Ishikawa (cell line): ENCODE measurements around the gene PIMREG.

Experiments used
- CREB1 ChIP-seq: IDR thresholded peaks from 2 replicates; pipeline ENCODE4 v1.6.1; 2012; ENCODE audit warnings: low read depth
- EGR1 ChIP-seq: IDR thresholded peaks from 2 replicates; pipeline ENCODE4 v1.6.1; 2012
- EP300 ChIP-seq: IDR thresholded peaks from 2 replicates; pipeline ENCODE4 v1.6.1; 2012; ENCODE audit warnings: borderline replicate concordance
- MAX ChIP-seq: IDR thresholded peaks from 2 replicates; pipeline ENCODE4 v1.6.1; 2012
- NFIC ChIP-seq: IDR thresholded peaks from 2 replicates; pipeline ENCODE4 v1.6.1; 2012
- REST ChIP-seq: IDR thresholded peaks from 2 replicates; pipeline ENCODE4 v1.6.1; 2012; ENCODE audit warnings: low read depth, mild to moderate bottlenecking
- TAF1 ChIP-seq: IDR thresholded peaks from 2 replicates; pipeline ENCODE4 v1.6.1; 2012; ENCODE audit warnings: low read depth, mild to moderate bottlenecking
- TEAD4 ChIP-seq: IDR thresholded peaks from 2 replicates; pipeline ENCODE4 v1.6.1; 2012
- YY1 ChIP-seq: IDR thresholded peaks from 2 replicates; pipeline ENCODE4 v1.6.1; 2012; ENCODE audit warnings: low read depth

GRCh38 chr17:6456914-6457687 lies 12.8 kb downstream of the PIMREG start:
- TF ChIP-seq MAX (no peak), CREB1 (no peak), TAF1 (no peak), YY1 (no peak), NFIC (no peak), REST (no peak), EP300 (no peak), EGR1 (no peak), TEAD4 (no peak)
